Effector CD4-positive, alpha-beta T cell (primary cell): ENCODE results near the gene VN1R2. TPM values are rescaled to one million over a fixed set of nuclear protein-coding genes. Genes with fewer than 3 reads are reported as not detected.
"Not testable (repeated sequence)": the region's sequence is repeated elsewhere in the genome, so short reads cannot be mapped to it uniquely, and the experiment has no call there.

Source experiments
- DNase-seq: peaks from one replicate; pipeline ENCODE4 v3.0.0-alpha.2; 2020
- total RNA-seq: gene quantifications from one replicate; lab custom pipeline; 2026; lab: John Stamatoyannopoulos, UW

Gene VN1R2, protein sequence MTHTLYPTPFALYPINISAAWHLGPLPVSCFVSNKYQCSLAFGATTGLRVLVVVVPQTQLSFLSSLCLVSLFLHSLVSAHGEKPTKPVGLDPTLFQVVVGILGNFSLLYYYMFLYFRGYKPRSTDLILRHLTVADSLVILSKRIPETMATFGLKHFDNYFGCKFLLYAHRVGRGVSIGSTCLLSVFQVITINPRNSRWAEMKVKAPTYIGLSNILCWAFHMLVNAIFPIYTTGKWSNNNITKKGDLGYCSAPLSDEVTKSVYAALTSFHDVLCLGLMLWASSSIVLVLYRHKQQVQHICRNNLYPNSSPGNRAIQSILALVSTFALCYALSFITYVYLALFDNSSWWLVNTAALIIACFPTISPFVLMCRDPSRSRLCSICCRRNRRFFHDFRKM
- total RNA-seq = not detected

DNA sequence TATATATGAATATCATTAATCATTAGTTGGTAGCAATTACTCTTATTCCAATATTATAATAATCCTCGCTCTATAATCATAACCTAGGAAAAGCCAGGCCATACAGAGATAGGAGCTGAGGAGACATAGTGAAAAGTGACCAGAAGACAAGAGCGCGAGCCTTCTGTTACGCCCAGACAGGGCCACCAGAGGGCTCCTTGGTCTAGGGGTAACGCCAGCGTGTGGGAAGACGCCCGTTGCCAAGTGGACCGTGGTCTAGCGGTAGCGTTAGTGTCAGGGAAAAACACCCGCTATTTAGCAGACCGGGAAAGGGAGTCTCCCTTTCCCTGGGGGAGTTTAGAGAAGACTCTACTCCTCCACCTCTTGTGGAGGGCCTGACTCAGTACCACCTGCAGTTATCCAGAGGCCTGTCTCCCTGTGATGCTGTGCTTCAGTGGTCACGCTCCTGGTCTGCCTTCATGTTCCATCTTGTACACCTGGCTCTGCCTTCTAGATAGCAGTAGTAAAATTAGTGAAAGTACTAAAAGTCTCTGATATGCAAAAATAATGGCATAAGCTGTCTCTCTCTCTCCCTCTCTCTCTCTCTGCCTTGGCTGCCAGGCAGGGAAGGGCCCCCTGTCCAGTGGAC lies at the start of gene VN1R2:
Gene VN1R2, plus strand, starts transcription at position 578 of the 628 bp plus-strand sequence. CDS start 84 bp downstream, outside the sequence.
- DNase-seq = not testable (repeated sequence)

GRCh38 chr19:53211554-53211953 lies 46.5 kb upstream of the VN1R2 start:
- DNase-seq = not testable (repeated sequence)

GRCh38 chr19:53212703-53213320 lies 45.3 kb upstream of the VN1R2 start:
- no peak for DNase-seq

DNA sequence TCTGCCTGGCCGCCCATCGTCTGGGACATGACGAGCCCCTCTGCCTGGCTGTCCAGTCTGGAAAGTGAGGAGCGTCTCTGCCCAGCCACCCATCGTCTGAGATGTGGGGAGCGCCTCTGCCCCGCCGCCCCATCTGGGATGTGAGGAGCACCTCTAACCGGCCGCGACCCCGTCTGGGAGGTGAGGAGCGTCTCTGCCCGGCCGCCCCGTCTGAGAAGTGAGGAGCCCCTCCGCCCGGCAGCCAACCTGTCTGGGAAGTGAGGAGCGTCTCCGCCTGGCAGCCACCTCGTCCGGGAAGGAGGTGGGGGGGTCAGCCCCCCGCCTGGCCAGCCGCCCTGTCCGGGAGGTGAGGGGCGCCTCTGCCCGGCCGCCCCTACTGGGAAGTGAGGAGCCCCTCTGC lies 35.4 kb upstream of the VN1R2 start:
- not testable (repeated sequence) for DNase-seq

DNA sequence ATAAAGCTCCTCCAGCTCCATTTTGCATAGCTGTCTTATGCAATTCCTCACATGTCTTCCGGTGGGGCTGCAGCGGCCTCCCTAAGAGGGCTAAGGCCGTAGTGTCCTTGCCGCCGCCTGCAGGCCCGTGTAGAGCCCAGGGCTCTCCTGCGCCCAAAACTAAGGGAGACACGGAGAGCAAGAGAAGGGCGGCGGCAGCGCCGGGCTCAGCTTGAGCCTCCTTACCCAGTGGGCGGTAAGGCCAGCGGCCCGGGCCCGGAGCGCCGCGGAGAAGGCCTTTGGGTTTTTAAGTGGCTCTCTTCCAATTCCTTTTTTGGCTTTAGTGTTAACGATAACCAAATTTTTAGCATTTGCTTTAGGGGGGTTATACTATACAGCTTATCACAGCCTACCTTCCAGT lies 33.5 kb upstream of the VN1R2 start:
- DNase-seq = no peak

DNA sequence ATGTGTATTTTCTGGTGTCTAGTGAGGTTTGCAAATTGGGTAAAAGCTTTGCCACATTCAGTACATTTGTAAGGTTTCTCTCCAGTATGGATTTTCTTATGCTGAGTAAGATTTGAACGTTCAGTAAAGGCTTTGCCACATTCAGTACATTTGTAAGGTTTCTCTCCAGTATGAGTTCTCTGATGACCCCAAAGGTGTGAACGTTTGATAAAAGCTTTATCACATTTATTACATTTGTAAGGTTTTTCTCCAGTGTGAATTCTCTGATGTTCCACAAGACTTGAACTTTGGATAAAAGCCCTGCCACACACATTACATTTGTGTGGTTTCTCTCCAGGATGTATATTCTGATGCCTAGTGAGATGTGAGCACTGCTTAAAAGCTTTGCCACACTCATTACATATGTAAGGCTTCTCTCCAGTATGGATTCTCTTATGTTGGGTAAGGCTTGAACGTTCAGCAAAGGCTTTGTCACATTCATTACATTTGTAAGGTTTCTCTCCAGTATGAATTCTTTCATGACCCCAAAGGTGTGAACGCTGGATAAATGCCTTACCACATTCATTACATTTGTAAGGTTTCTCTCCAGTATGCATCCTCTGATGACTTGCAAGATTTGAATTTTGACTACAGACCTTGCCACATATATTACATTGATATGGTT lies 20.8 kb upstream of the VN1R2 start:
- no peak for DNase-seq

DNA sequence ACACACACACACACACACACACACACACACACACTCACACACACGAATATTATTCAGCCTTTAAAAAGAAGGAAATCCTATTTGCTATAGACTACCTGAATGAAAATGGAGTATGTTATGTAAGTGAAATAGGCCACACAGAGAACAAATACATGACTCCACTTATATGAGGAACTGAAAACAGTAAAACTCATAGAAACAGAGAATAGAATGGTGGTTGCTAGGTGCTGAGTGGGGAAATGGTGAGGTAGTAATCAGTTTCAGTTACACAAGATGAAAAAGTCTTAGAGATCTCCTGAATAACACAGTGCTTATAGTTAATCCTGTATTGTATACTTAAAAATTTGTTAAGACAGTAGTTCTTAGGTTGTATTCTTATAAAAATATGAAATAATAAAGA lies 11.6 kb upstream of the VN1R2 start:
- no peak for DNase-seq

DNA sequence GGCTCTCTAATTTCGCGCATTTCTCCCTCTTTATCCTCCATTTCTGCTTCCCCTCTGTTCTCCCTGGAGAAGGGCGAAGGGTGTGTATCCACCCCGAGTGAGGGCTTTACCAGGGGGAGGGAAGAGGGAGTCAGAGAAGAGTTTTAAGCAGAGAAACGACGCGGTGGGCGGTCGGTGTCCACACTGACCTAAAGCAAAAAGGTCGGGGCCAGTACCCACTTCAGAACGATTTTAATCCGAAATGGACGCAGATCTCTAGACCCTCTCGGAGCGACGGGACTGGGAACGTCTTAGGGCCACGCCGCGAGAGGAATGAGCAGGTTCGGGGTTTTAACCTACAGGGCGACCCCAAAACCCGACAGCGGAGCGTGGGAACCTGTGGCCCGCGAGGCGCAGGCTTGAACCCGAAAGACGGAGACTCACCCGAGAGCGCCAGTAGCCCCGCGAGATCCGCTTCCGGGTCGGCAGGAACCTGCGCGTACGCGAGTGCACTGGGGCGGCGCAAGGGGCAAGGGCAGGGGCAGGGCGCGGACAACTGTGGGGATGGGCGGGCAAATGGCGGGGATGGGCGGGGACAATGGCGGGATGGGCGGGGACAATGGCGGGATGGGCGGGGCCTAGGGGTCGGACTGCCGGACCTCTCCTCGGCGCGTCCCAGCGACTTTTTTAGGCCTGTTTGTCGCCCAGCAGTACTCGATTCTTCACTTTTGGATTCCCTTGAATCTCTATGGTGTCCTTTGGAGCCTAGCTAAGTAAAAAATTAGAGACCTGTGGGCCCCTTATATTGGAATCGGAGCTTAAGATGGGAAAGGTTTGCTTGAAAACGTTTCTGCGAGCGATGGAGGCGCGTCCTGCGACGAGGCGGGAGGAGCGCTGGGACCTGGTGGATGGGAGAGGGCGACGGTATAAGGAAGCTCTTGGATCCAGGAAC lies 3.4 kb upstream of the VN1R2 start, which contains the start of gene ZNF677:
Gene ZNF677, minus strand, starts transcription at position 463 of the 931 bp plus-strand sequence. CDS start 3,323 bp downstream, outside the sequence.
- peak; percentile 60 for DNase-seq

DNA sequence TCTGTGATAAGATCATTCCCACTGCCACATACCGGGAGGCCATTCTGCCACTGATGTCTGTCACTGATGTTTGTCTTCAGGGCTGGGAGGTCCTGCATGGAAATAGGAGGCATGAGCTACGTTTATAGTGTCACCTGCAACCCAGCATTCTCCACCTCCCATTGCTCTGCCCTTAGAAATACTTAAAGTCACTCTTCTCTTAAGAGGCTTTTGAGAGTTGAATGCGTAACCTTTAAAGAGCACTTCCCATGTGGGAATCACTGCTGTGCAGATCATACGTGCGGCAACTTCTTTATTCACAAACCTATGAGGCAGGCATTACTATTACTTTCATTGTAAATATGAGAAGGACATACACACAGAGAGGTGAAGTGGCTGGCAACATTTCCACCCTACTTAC lies 9.5 kb downstream of the VN1R2 start, which contains the start of gene VN1R4:
Gene VN1R4, minus strand, starts transcription at position 101 of the 400 bp plus-strand sequence. Its CDS starts 58 bp downstream, at position 43.
- not testable (repeated sequence) for DNase-seq

GRCh38 chr19:53269861-53270260 lies 11.8 kb downstream of the VN1R2 start:
- DNase-seq = not testable (repeated sequence)

GRCh38 chr19:53272044-53272443 lies 14.0 kb downstream of the VN1R2 start:
- DNase-seq = no peak

DNA sequence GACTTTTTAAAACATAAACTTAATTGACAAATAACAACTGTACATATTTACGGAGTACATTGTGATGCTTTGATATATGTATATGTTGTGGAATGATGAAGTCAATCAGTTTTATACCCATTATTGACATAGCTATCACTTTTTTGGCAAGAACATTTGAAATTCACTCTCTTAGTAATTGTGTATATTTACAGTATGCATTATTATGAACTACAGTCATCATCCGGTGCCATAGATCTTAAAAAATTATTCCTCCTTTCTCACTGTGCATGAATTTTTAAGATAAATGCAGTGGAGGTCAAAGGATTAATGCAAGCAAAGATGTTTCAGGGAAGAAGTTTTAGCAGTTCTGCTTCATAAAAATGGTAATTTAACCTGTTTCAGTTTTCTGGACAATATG lies 17.4 kb downstream of the VN1R2 start:
- DNase-seq = no peak

DNA sequence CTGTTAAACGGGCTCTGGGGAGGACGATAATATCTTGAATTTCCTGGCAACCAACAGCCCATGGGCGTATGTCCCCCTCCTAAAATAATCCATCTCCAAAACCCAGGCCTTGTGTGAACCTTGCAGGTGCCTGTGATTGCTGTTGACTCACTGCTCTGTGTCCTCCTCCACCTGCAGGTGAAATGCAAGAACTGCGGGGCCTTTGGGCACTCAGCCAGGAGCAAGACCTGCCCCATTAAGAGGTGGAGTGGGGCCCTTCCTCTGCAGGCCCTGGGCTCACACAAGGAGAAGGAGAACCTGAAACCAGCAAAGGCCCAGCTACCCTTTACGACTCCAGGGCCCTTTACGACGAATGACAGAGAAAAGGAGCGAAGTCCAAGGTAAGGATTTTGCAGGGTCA lies 23.9 kb downstream of the VN1R2 start:
- not testable (repeated sequence) for DNase-seq

DNA sequence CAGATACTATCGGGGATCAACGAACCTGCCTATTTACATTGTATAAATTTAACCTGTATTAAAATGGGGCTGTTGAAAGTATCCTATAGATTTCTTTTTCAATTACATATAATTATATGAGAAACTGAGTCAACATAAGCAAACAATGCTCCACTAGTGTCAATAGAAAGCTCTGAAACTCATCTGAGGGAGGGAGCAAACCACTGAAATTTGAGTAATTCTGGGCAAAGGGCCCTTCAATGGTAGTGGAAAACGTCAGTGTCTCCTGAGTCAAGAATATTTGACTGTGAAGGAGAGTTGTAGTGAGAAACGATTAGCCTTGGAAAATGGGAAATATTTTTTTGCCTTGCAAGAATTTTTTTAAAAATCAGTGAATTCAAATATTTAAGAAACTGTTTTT lies 27.0 kb downstream of the VN1R2 start:
- no peak for DNase-seq

- DNase-seq = no peak
These were observed 32.9 kb downstream of the VN1R2 start for GRCh38 chr19:53290758-53291549.

- no peak for DNase-seq
These were observed 36.8 kb downstream of the VN1R2 start for GRCh38 chr19:53294786-53295441.

- DNase-seq = not testable (repeated sequence)
These were observed 43.2 kb downstream of the VN1R2 start for GRCh38 chr19:53301341-53301740.

- no peak for DNase-seq
These were observed 50.3 kb downstream of the VN1R2 start for GRCh38 chr19:53308339-53308811.
